ENCODE data around the gene WDR55. TPM values are rescaled to one million over a fixed set of nuclear protein-coding genes. Genes with fewer than 3 reads are reported as not detected.

WDR55 gene
- total RNA-seq, 1 donor from 2014 or later, result 36.9 TPM

- no peak for TF ChIP-seq CTCF (IDR thresholded peaks at IDR 0.05)
- H3K4me3 Mint-ChIP-seq, result peak overlapping the region; percentile 87
- no peak for DNase-seq
- intact Hi-C loops (cut with micrococcal nuclease), result no loop called here
- H3K4me1 Mint-ChIP-seq, result peaks cover 32% of the 10 kb centered on the region
- H3K36me3 Mint-ChIP-seq (ENCODE audit: low read depth), result no peaks in the 10 kb centered on the region
- H3K27me3 Mint-ChIP-seq, result peaks cover 18% of the 10 kb centered on the region
- H3K9me3 Mint-ChIP-seq, result no peaks in the 10 kb centered on the region
- no peak for ATAC-seq (ENCODE audit: low read depth)
- CTCF ChIA-PET, result no interaction called here
- POLR2A ChIA-PET, result no interaction called here
- no peak overlapping the region for H3K27ac Mint-ChIP-seq
Measured at GRCh38 chr5:140630292-140631035, 34.2 kb upstream of the WDR55 start.

GRCh38 chr5:140631036-140631417, 33.7 kb upstream of the WDR55 start:
- H3K4me1 Mint-ChIP-seq, result peaks cover 33% of the 10 kb centered on the region
- CTCF ChIA-PET, result no interaction called here
- no peaks in the 10 kb centered on the region for H3K9me3 Mint-ChIP-seq
- H3K27ac Mint-ChIP-seq, result no peak overlapping the region
- no peak for ATAC-seq (ENCODE audit: low read depth)
- H3K36me3 Mint-ChIP-seq (ENCODE audit: low read depth), result no peaks in the 10 kb centered on the region
- no peak for TF ChIP-seq CTCF (IDR thresholded peaks at IDR 0.05)
- POLR2A ChIA-PET, result no interaction called here
- intact Hi-C loops (cut with micrococcal nuclease), result no loop called here
- H3K4me3 Mint-ChIP-seq, result peak overlapping the region; percentile 87
- peaks cover 18% of the 10 kb centered on the region for H3K27me3 Mint-ChIP-seq
- DNase-seq, result no peak

- H3K9me3 Mint-ChIP-seq, result no peaks in the 10 kb centered on the region
- no peak overlapping the region for H3K27ac Mint-ChIP-seq
- ChIA-PET POLR2A (interaction anchor here (0.6 to 1.4 kb wide), 3 partner anchors 59 to 519 kb away, joined by 3 to 7 read pairs (median 3); partner anchors contain the start of genes ANKHD1, HARS1 and HARS2), CTCF (no interaction called here)
- TF ChIP-seq CTCF (IDR thresholded peaks at IDR 0.05), result no peak
- H3K4me1 Mint-ChIP-seq, result peaks cover 33% of the 10 kb centered on the region
- H3K4me3 Mint-ChIP-seq, result peak overlapping the region; percentile 87
- H3K27me3 Mint-ChIP-seq, result peaks cover 18% of the 10 kb centered on the region
- DNase-seq (no peak), ATAC-seq (ENCODE audit: low read depth) (peak; percentile 48)
- intact Hi-C loops (cut with micrococcal nuclease), result loop anchor here (2.0 kb wide), 1 partner anchor 15 kb away; the partner anchor contains the start of genes IK and NDUFA2
- no peaks in the 10 kb centered on the region for H3K36me3 Mint-ChIP-seq (ENCODE audit: low read depth)
Measured at GRCh38 chr5:140631831-140632365, 32.8 kb upstream of the WDR55 start.

GRCh38 chr5:140632366-140633020, 32.2 kb upstream of the WDR55 start:
- Mint-ChIP-seq H3K27ac (no peak overlapping the region), H3K9me3 (no peaks in the 10 kb centered on the region), H3K4me3 (peak overlapping the region; percentile 87), H3K27me3 (peaks cover 17% of the 10 kb centered on the region), H3K36me3 (ENCODE audit: low read depth) (no peaks in the 10 kb centered on the region), H3K4me1 (peaks cover 33% of the 10 kb centered on the region)
- CTCF ChIA-PET, result interaction anchor here (0.6 kb wide), 1 partner anchor 229 kb away, joined by 3 read pairs; no protein-coding TSS in a partner anchor
- POLR2A ChIA-PET, result interaction anchor here (1.1 to 1.4 kb wide), 2 partner anchors 59 to 230 kb away, joined by 3 to 7 read pairs; partner anchors contain the start of genes ANKHD1, HARS1 and HARS2
- intact Hi-C loops (cut with micrococcal nuclease), result loop anchor here (2.0 kb wide), 1 partner anchor 14 kb away; the partner anchor contains the start of genes IK and NDUFA2
- no peak for TF ChIP-seq CTCF (IDR thresholded peaks at IDR 0.05)
- peak; percentile 43 for DNase-seq
- peak; percentile 77 for ATAC-seq (ENCODE audit: low read depth)
